CD4-positive, alpha-beta memory T cell (primary cell): ENCODE measurements around the gene DQX1. TPM values are rescaled to one million over a fixed set of nuclear protein-coding genes. Genes with fewer than 3 reads are reported as not detected.

Source experiments
- CTCF ChIA-PET: fragments of 350-600 bp; sonication (Branson Sonifier 250); formaldehyde crosslinking; loops from one replicate; lab custom pipeline; 2021; ENCODE audit warnings: inconsistent platforms; ENCODE audit not compliant: partially characterized antibody; lab: Charles Lee
- POLR2A ChIA-PET: fragments of 350-600 bp; sonication (Branson Sonifier 250); formaldehyde crosslinking; loops from one replicate; lab custom pipeline; 2021; ENCODE audit not compliant: partially characterized antibody; lab: Charles Lee
- DNase-seq, 5 donors: peaks; one replicate each; pipeline versions ENCODE4 v3.0.0 to v3.0.0-alpha.2; 2020 to 2022; ENCODE audit warnings: mixed read lengths in 1 of 5
- H3K27ac ChIP-seq: one replicate; pipeline ENCODE4 v1.7.0; 2013; ENCODE audit warnings: low read depth, low read length
- H3K27me3 ChIP-seq: 2 replicates; pipeline ENCODE4 v1.7.0; 2013; ENCODE audit warnings: mild to moderate bottlenecking, low read length, moderate library complexity; ENCODE audit not compliant: insufficient read depth
- H3K36me3 ChIP-seq: 2 replicates; pipeline ENCODE4 v1.7.0; 2013; ENCODE audit warnings: mild to moderate bottlenecking, low read length, moderate library complexity; ENCODE audit not compliant: insufficient read depth
- H3K4me1 ChIP-seq: 2 replicates; pipeline ENCODE4 v1.7.0; 2013; ENCODE audit warnings: mild to moderate bottlenecking, low read length, moderate library complexity; ENCODE audit not compliant: insufficient read depth
- H3K4me3 ChIP-seq, 2 donors: one replicate each; pipeline ENCODE4 v1.7.0; 2013; ENCODE audit warnings: low read length in 2 of 2, mild to moderate bottlenecking in 1 of 2
- H3K9me3 ChIP-seq, 2 donors: one replicate each; pipeline ENCODE4 v1.7.0; 2013; ENCODE audit warnings: low read length in 2 of 2, control low read depth in 1 of 2; ENCODE audit not compliant: control insufficient read depth in 1 of 2
- H3K27ac Mint-ChIP-seq, 7 donors: one replicate each; pipeline ENCODE4 v1.8.0; 2020 to 2021; ENCODE audit warnings: mixed read lengths in 7 of 7, mild to moderate bottlenecking in 6 of 7, inconsistent platforms in 3 of 7, moderate library complexity in 3 of 7
- H3K27me3 Mint-ChIP-seq, 2 donors: one replicate each; pipeline ENCODE4 v1.8.0; 2020 to 2021; ENCODE audit warnings: mixed read lengths in 2 of 2
- H3K36me3 Mint-ChIP-seq, 2 donors: one replicate each; pipeline ENCODE4 v1.8.0; 2020 to 2021; ENCODE audit warnings: mixed read lengths in 2 of 2, inconsistent platforms in 1 of 2, mild to moderate bottlenecking in 1 of 2
- H3K4me1 Mint-ChIP-seq, 4 donors: one replicate each; pipeline ENCODE4 v1.8.0; 2020 to 2021; ENCODE audit warnings: mixed read lengths in 4 of 4, mild to moderate bottlenecking in 1 of 4
- H3K4me3 Mint-ChIP-seq, 8 donors: one replicate each; pipeline ENCODE4 v1.8.0; 2020 to 2021; ENCODE audit warnings: mixed read lengths in 8 of 8, mild to moderate bottlenecking in 7 of 8, moderate library complexity in 6 of 8, inconsistent platforms in 3 of 8
- H3K9me3 Mint-ChIP-seq, 8 donors: one replicate each; pipeline ENCODE4 v1.8.0; 2020 to 2021; ENCODE audit warnings: mixed read lengths in 8 of 8, mild to moderate bottlenecking in 5 of 8, inconsistent platforms in 3 of 8, moderate library complexity in 1 of 8
- intact Hi-C: fragments of 100-400 bp; cut with micrococcal nuclease; formaldehyde crosslinking; loops from one replicate; pipeline ENCODE4 v1.15.1; 2023
- polyA plus RNA-seq, 2 donors: library from polyadenylated mRNA; unstranded; fragments of 300-500 nt; fragmentation: Illumina TruSeq; gene quantifications; one replicate each; pipeline ENCODE4 v1.2.3, GENCODE V29; 2021
- total RNA-seq, 2 experiments: library from RNA; stranded (reverse); gene quantifications; one replicate each; pipeline ENCODE4 v1.2.3, GENCODE V29; 2021

The DQX1 gene
- total and polyA plus RNA-seq, 4 experiments from 2014 or later: 0.35 to 0.44 TPM; not detected in 2

DNA sequence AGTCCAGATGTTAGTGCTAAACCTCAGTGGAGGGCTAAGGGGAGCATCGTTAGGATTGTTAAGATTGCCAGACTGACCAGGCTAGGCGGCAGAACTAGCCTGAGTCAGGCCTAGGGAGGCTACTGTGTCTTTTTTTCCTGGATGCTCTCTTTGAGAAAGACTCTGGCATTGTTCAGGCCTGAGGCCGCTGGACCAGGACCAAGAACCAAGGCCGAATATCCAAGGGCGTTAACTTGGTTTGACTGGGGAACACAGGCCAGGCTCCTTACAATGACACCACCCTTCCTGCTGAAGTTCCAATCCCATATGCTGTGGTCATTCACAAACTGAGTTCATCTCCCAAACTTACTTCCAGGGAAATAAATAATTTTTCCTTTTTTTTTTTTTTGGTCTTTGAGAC is 14.3 kb upstream of the DQX1 start:
- Mint-ChIP-seq H3K9me3 (no peaks in the 10 kb centered on the region), H3K27ac (no peak overlapping the region), H3K36me3 (no peaks in the 10 kb centered on the region), H3K4me1 (peaks cover 0 to 1% (median 0%) of the 10 kb centered on the region in 4 donors), H3K4me3 (no peak overlapping the region), H3K27me3 (peaks cover 23 to 37% of the 10 kb centered on the region in 2 donors)
- no peaks in the 10 kb centered on the region for H3K27me3 ChIP-seq
- H3K4me3 ChIP-seq: no peak overlapping the region
- intact Hi-C loops: no loop called here
- POLR2A ChIA-PET: interaction anchor here (1.1 kb wide), 1 partner anchor 57 kb away, joined by 3 read pairs; the partner anchor contains the start of genes CCDC142 and TTC31
- no peaks in the 10 kb centered on the region for H3K36me3 ChIP-seq
- CTCF ChIA-PET: no interaction called here
- H3K27ac ChIP-seq: no peak overlapping the region
- H3K4me1 ChIP-seq: no peaks in the 10 kb centered on the region
- DNase-seq: no peak
- no peaks in the 10 kb centered on the region for H3K9me3 ChIP-seq

DNA sequence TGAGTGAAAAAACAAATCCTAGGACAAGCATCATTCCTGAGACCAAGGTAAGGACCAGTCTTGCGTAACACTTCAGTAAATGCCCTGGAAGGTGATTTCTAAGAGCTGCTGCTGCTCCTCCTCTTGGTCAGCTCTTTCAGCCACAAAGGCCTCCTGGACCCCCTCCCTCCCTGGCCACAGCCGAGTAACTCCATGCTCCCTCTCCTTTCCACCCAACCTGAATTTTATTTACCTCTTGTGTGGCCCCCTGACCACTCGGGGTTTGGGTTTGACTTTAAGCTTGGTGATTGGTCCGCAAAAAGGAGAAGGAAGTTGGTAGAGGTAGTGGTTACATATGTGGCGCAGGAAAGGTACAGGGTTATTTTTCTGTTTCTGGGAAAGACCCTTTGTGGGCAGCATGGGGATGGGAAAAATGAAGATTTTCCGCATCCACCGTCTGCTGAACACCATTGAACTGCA is 12.9 kb upstream of the DQX1 start:
- DNase-seq: no peak
- Mint-ChIP-seq H3K4me3 (no peak overlapping the region), H3K36me3 (no peaks in the 10 kb centered on the region), H3K4me1 (peaks cover 0 to 1% (median 0%) of the 10 kb centered on the region in 4 donors), H3K27me3 (peaks cover 23 to 29% of the 10 kb centered on the region in 2 donors), H3K9me3 (no peaks in the 10 kb centered on the region), H3K27ac (no peak overlapping the region)
- Histone ChIP-seq H3K27me3 (no peaks in the 10 kb centered on the region), H3K4me1 (no peaks in the 10 kb centered on the region), H3K9me3 (no peaks in the 10 kb centered on the region), H3K27ac (no peak overlapping the region), H3K4me3 (no peak overlapping the region), H3K36me3 (no peaks in the 10 kb centered on the region)
- intact Hi-C loops: no loop called here
- ChIA-PET CTCF (interaction anchor here (1.2 kb wide), 1 partner anchor 289 kb away, joined by 6 read pairs; no protein-coding TSS in a partner anchor), POLR2A (interaction anchor here (0.9 to 1.4 kb wide), 2 partner anchors 9 kb away, joined by 3 to 6 read pairs; partner anchors contain the start of genes AUP1 and HTRA2)

GRCh38 chr2:74537140-74537539 is 11.1 kb upstream of the DQX1 start:
- intact Hi-C loops: no loop called here
- POLR2A ChIA-PET: no interaction called here

GRCh38 chr2:74536166-74536950 is 10.3 kb upstream of the DQX1 start:
- intact Hi-C loops: no loop called here
- Mint-ChIP-seq H3K9me3 (no peaks in the 10 kb centered on the region), H3K27ac (no peak overlapping the region), H3K4me3 (no peak overlapping the region), H3K4me1 (peaks cover 7 to 13% (median 11%) of the 10 kb centered on the region in 4 donors), H3K36me3 (peaks cover 9 to 10% of the 10 kb centered on the region in 2 donors), H3K27me3 (peaks cover 18 to 21% of the 10 kb centered on the region in 2 donors)
- H3K4me1 ChIP-seq: peaks cover 7% of the 10 kb centered on the region
- ChIA-PET CTCF (no interaction called here), POLR2A (no interaction called here)
- H3K4me3 ChIP-seq: no peak overlapping the region
- H3K36me3 ChIP-seq: no peaks in the 10 kb centered on the region
- H3K27me3 ChIP-seq: no peaks in the 10 kb centered on the region
- H3K9me3 ChIP-seq: no peaks in the 10 kb centered on the region
- no peak overlapping the region for H3K27ac ChIP-seq
- no peak for DNase-seq

More at GRCh38 chr2:74537140-74537539, 11.1 kb upstream of the DQX1 start:
- Histone ChIP-seq H3K4me1 (no peaks in the 10 kb centered on the region), H3K27me3 (no peaks in the 10 kb centered on the region), H3K36me3 (no peaks in the 10 kb centered on the region), H3K4me3 (no peak overlapping the region), H3K27ac (no peak overlapping the region), H3K9me3 (no peaks in the 10 kb centered on the region)
- DNase-seq: no peak
- no peak overlapping the region for H3K4me3 Mint-ChIP-seq
- H3K9me3 Mint-ChIP-seq: no peaks in the 10 kb centered on the region
- CTCF ChIA-PET: no interaction called here
- no peak overlapping the region for H3K27ac Mint-ChIP-seq
- peaks cover 2 to 5% (median 4%) of the 10 kb centered on the region in 4 donors for H3K4me1 Mint-ChIP-seq
- peaks cover 7 to 8% of the 10 kb centered on the region in 2 donors for H3K36me3 Mint-ChIP-seq
- peaks cover 18 to 21% of the 10 kb centered on the region in 2 donors for H3K27me3 Mint-ChIP-seq

- ChIA-PET CTCF (no interaction called here), POLR2A (no interaction called here)
- no peaks in the 10 kb centered on the region for H3K9me3 Mint-ChIP-seq
- H3K4me1 Mint-ChIP-seq: peaks cover 15 to 21% (median 20%) of the 10 kb centered on the region in 4 donors
- no peak for DNase-seq
- H3K36me3 Mint-ChIP-seq: peaks cover 9 to 11% of the 10 kb centered on the region in 2 donors
- peak overlapping the region in 2 of 7 donors; percentile 18 to 37 for H3K27ac Mint-ChIP-seq
- intact Hi-C loops: no loop called here
- Histone ChIP-seq H3K36me3 (no peaks in the 10 kb centered on the region), H3K27ac (no peak overlapping the region), H3K9me3 (no peaks in the 10 kb centered on the region), H3K27me3 (no peaks in the 10 kb centered on the region), H3K4me3 (no peak overlapping the region), H3K4me1 (peaks cover 16% of the 10 kb centered on the region)
- no peak overlapping the region for H3K4me3 Mint-ChIP-seq
- H3K27me3 Mint-ChIP-seq: peaks cover 14 to 18% of the 10 kb centered on the region in 2 donors
Measured at GRCh38 chr2:74535440-74535965, 9.5 kb upstream of the DQX1 start.

DNA sequence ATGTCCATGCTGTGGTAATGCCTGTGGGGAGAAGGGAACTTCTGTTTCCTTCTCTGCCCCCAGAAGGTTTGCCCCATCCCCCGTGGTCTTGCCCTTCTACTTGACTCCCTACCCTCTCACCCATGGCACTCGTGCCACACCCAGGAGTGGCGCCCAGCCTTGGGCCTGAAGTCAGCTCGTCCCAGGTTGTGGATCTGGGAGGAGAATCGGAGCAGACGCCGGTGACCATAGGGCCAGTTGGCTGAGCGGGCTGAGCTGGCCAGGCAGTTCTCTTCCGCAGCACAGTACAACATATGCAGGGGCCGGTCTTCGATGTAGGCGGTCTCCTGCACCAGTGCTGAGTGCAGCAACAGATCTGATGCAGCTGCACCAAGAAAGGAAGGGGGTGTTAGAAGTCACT is 8.4 kb upstream of the DQX1 start:
- Histone ChIP-seq H3K27ac (no peak overlapping the region), H3K36me3 (no peaks in the 10 kb centered on the region), H3K9me3 (no peaks in the 10 kb centered on the region), H3K4me3 (no peak overlapping the region), H3K4me1 (peaks cover 16% of the 10 kb centered on the region), H3K27me3 (no peaks in the 10 kb centered on the region)
- Mint-ChIP-seq H3K9me3 (no peaks in the 10 kb centered on the region), H3K4me1 (peaks cover 16 to 24% (median 21%) of the 10 kb centered on the region in 4 donors), H3K36me3 (peaks cover 9 to 17% of the 10 kb centered on the region in 2 donors), H3K4me3 (no peak overlapping the region), H3K27ac (no peak overlapping the region), H3K27me3 (peaks cover 14 to 15% of the 10 kb centered on the region in 2 donors)
- CTCF ChIA-PET: interaction anchor here (0.7 to 6.4 kb wide), 3 partner anchors 11 to 286 kb away, joined by 3 to 63 read pairs (median 3); partner anchors contain the start of genes CCDC142 and TTC31
- no peak for DNase-seq
- POLR2A ChIA-PET: interaction anchor here (1.3 to 6.3 kb wide), 2 partner anchors 51 to 78 kb away, joined by 4 to 74 read pairs; partner anchors contain the start of genes INO80B, TTC31 and WBP1
- intact Hi-C loops: loop anchor here (5.0 kb wide), 1 partner anchor 267 kb away; no protein-coding TSS in a partner anchor

- H3K4me1 Mint-ChIP-seq: peaks cover 16 to 32% (median 27%) of the 10 kb centered on the region in 4 donors
- DNase-seq: no peak
- CTCF ChIA-PET: interaction anchor here (1.0 to 6.4 kb wide), 5 partner anchors 15 to 283 kb away, joined by 3 to 63 read pairs (median 19); partner anchors contain the start of genes CCDC142 and TTC31
- Histone ChIP-seq H3K9me3 (no peaks in the 10 kb centered on the region), H3K27me3 (no peaks in the 10 kb centered on the region), H3K36me3 (no peaks in the 10 kb centered on the region), H3K27ac (no peak overlapping the region), H3K4me1 (peaks cover 24% of the 10 kb centered on the region), H3K4me3 (no peak overlapping the region)
- no peak overlapping the region for H3K27ac Mint-ChIP-seq
- H3K9me3 Mint-ChIP-seq: no peaks in the 10 kb centered on the region
- intact Hi-C loops: loop anchor here (5.0 kb wide), 1 partner anchor 266 kb away; no protein-coding TSS in a partner anchor
- no peak overlapping the region for H3K4me3 Mint-ChIP-seq
- peaks cover 6 to 10% of the 10 kb centered on the region in 2 donors for H3K27me3 Mint-ChIP-seq
- POLR2A ChIA-PET: interaction anchor here (1.3 to 6.3 kb wide), 3 partner anchors 50 to 284 kb away, joined by 4 to 74 read pairs (median 4); partner anchors contain the start of genes INO80B, TTC31 and WBP1
- H3K36me3 Mint-ChIP-seq: peaks cover 9 to 23% of the 10 kb centered on the region in 2 donors
Measured at GRCh38 chr2:74533464-74533863, 7.4 kb upstream of the DQX1 start.
